Measurements from ENCODE around the gene PRR19. TPM values are rescaled to one million over a fixed set of nuclear protein-coding genes. Genes with fewer than 3 reads are reported as not detected.

The PRR19 gene
- total RNA-seq, 1 experiment from 2014 or later: 3.6 TPM

GRCh38 chr19:42281827-42282762 is 19.8 kb upstream of the PRR19 start:
- peak overlapping the region; percentile 91 for H3K27ac ChIP-seq (ENCODE audit: low read depth, low read length, poor library complexity, severe bottlenecking)
- ChIA-PET CTCF (interaction anchor here (0.9 kb wide), 1 partner anchor 36 kb away, joined by 4 read pairs; no protein-coding TSS in a partner anchor), POLR2A (ENCODE audit: low non-redundant PET) (interaction anchor here (0.6 kb wide), 2 partner anchors 31 to 137 kb away, joined by 4 to 9 read pairs; no protein-coding TSS in a partner anchor)
- no peaks in the 10 kb centered on the region for H3K9me3 ChIP-seq (ENCODE audit: low read depth, low read length, poor library complexity, severe bottlenecking)
- BruUV-seq (replicated peaks): no TSS peak
- DNase-seq (ENCODE audit: low spot score): peak; percentile 45
- TF ChIP-seq CTCF (conservative IDR thresholded peaks at IDR 0.05; ENCODE audit: low read depth, low read length) (no peak), EZH2 (IDR thresholded peaks at IDR 0.05; ENCODE audit: borderline replicate concordance, low read depth, low read length, poor library complexity, severe bottlenecking) (no peak)
- peak overlapping the region; percentile 70 for H3K4me3 ChIP-seq (ENCODE audit: low read depth, low read length, poor library complexity, severe bottlenecking)
- no peaks in the 10 kb centered on the region for H3K27me3 ChIP-seq (replicated peaks; ENCODE audit: insufficient read depth, low read depth, low read length, poor library complexity)
- H3K36me3 ChIP-seq (ENCODE audit: insufficient read depth, low read length, poor library complexity, severe bottlenecking): peaks cover 4% of the 10 kb centered on the region
- H3K4me1 ChIP-seq (ENCODE audit: insufficient read depth, low read length, poor library complexity, severe bottlenecking): peaks cover 62% of the 10 kb centered on the region
- intact Hi-C loops (cut with micrococcal nuclease; ENCODE audit: unreplicated experiment): loop anchor here (2.0 kb wide), 1 partner anchor 31 kb away; no protein-coding TSS in a partner anchor

GRCh38 chr19:42282819-42283187 is 19.1 kb upstream of the PRR19 start:
- H3K4me3 ChIP-seq (ENCODE audit: low read depth, low read length, poor library complexity, severe bottlenecking): peak overlapping the region; percentile 42
- no peaks in the 10 kb centered on the region for H3K9me3 ChIP-seq (ENCODE audit: low read depth, low read length, poor library complexity, severe bottlenecking)
- CTCF ChIA-PET: no interaction called here
- BruUV-seq (replicated peaks): no TSS peak
- TF ChIP-seq EZH2 (IDR thresholded peaks at IDR 0.05; ENCODE audit: borderline replicate concordance, low read depth, low read length, poor library complexity, severe bottlenecking) (no peak), CTCF (conservative IDR thresholded peaks at IDR 0.05; ENCODE audit: low read depth, low read length) (no peak)
- peaks cover 58% of the 10 kb centered on the region for H3K4me1 ChIP-seq (ENCODE audit: insufficient read depth, low read length, poor library complexity, severe bottlenecking)
- DNase-seq (ENCODE audit: low spot score): no peak
- H3K27me3 ChIP-seq (replicated peaks; ENCODE audit: insufficient read depth, low read depth, low read length, poor library complexity): no peaks in the 10 kb centered on the region
- intact Hi-C loops (cut with micrococcal nuclease; ENCODE audit: unreplicated experiment): no loop called here
- peaks cover 11% of the 10 kb centered on the region for H3K36me3 ChIP-seq (ENCODE audit: insufficient read depth, low read length, poor library complexity, severe bottlenecking)
- H3K27ac ChIP-seq (ENCODE audit: low read depth, low read length, poor library complexity, severe bottlenecking): peak overlapping the region; percentile 91
- POLR2A ChIA-PET (ENCODE audit: low non-redundant PET): interaction anchor here (0.6 kb wide), 1 partner anchor 32 kb away, joined by 4 read pairs; no protein-coding TSS in a partner anchor

- Histone ChIP-seq H3K4me1 (ENCODE audit: insufficient read depth, low read length, poor library complexity, severe bottlenecking) (peaks cover 52% of the 10 kb centered on the region), H3K4me3 (ENCODE audit: low read depth, low read length, poor library complexity, severe bottlenecking) (peak overlapping the region; percentile 45), H3K9me3 (ENCODE audit: low read depth, low read length, poor library complexity, severe bottlenecking) (no peaks in the 10 kb centered on the region), H3K27me3 (replicated peaks; ENCODE audit: insufficient read depth, low read depth, low read length, poor library complexity) (no peaks in the 10 kb centered on the region), H3K36me3 (ENCODE audit: insufficient read depth, low read length, poor library complexity, severe bottlenecking) (peaks cover 18% of the 10 kb centered on the region), H3K27ac (ENCODE audit: low read depth, low read length, poor library complexity, severe bottlenecking) (peak overlapping the region; percentile 81)
- intact Hi-C loops (cut with micrococcal nuclease; ENCODE audit: unreplicated experiment): no loop called here
- TF ChIP-seq CTCF (conservative IDR thresholded peaks at IDR 0.05; ENCODE audit: low read depth, low read length): no peak
- no peak for TF ChIP-seq EZH2 (IDR thresholded peaks at IDR 0.05; ENCODE audit: borderline replicate concordance, low read depth, low read length, poor library complexity, severe bottlenecking)
- peak; percentile 97 for DNase-seq (ENCODE audit: low spot score)
- ChIA-PET CTCF (no interaction called here), POLR2A (ENCODE audit: low non-redundant PET) (no interaction called here)
- BruUV-seq (replicated peaks): TSS peak; percentile 70
Observed at GRCh38 chr19:42283188-42284065, 18.5 kb upstream of the PRR19 start.
